ENCODE measurements around the gene MIPOL1. TPM values are rescaled to one million over a fixed set of nuclear protein-coding genes. Genes with fewer than 3 reads are reported as not detected.

MIPOL1 gene
- total and polyA plus RNA-seq, 2 of the 13 experiments (the other 11 are each of a cell fraction or from before 2014, with no cell fraction given): 8.6 to 34.2 TPM

- no peak for TF ChIP-seq MAFG (CRISPR knock-in tag; IDR thresholded peaks at IDR 0.05)
- peak; percentile 98 for TF ChIP-seq ZNF891 (CRISPR knock-in tag; IDR thresholded peaks at IDR 0.05)
- peak; percentile 44 for TF ChIP-seq MED8 (CRISPR knock-in tag; IDR thresholded peaks at IDR 0.05; ENCODE audit: insufficient replicate concordance)
- 0 out of 2 replicates have a peak, but pooled peaks have one; percentile 6 for TF ChIP-seq SIN3A (IDR thresholded peaks at IDR 0.05; ENCODE audit: borderline replicate concordance, low read depth, low read length)
- peak; percentile 98 for TF ChIP-seq ZSCAN31 (CRISPR knock-in tag; IDR thresholded peaks at IDR 0.05; ENCODE audit: low read depth)
- TF ChIP-seq HINFP (CRISPR knock-in tag; IDR thresholded peaks at IDR 0.05; ENCODE audit: low read depth): peak; percentile 97
- peak; percentile 95; the same call in 1 of the 2 replicates for TF ChIP-seq ZNF567 (CRISPR knock-in tag; IDR thresholded peaks at IDR 0.05; ENCODE audit: borderline replicate concordance)
- peak; percentile 77; the same call in 1 of the 2 replicates for TF ChIP-seq KLF9 (CRISPR knock-in tag; IDR thresholded peaks at IDR 0.05; ENCODE audit: low read depth)
- TF ChIP-seq ATRX (CRISPR knock-in tag; IDR thresholded peaks at IDR 0.05; ENCODE audit: borderline replicate concordance): no peak
- TF ChIP-seq ZSCAN21 (CRISPR knock-in tag; IDR thresholded peaks at IDR 0.05; ENCODE audit: borderline replicate concordance): peak; percentile 95
- peak; percentile 56; the same call in 1 of the 2 replicates for TF ChIP-seq DR1 (CRISPR knock-in tag; IDR thresholded peaks at IDR 0.05)
- TF ChIP-seq RFXANK (CRISPR knock-in tag; IDR thresholded peaks at IDR 0.05): no peak; the same call in 1 of the 2 replicates
- no peak; the same call in 1 of the 2 replicates for TF ChIP-seq ZSCAN30 (CRISPR knock-in tag; IDR thresholded peaks at IDR 0.05)
- TF ChIP-seq, protein P1, sequence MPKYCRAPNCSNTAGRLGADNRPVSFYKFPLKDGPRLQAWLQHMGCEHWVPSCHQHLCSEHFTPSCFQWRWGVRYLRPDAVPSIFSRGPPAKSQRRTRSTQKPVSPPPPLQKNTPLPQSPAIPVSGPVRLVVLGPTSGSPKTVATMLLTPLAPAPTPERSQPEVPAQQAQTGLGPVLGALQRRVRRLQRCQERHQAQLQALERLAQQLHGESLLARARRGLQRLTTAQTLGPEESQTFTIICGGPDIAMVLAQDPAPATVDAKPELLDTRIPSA (CRISPR knock-in tag; IDR thresholded peaks at IDR 0.05; ENCODE audit: borderline replicate concordance): no peak; the same call in 1 of the 2 replicates
- TF ChIP-seq YY1 (IDR thresholded peaks at IDR 0.05; ENCODE audit: insufficient read depth, insufficient replicate concordance, low read depth, low read length): peak; percentile 73
- TF ChIP-seq PHF8 (CRISPR knock-in tag; IDR thresholded peaks at IDR 0.05): peak; percentile 98
- TF ChIP-seq CHD2 (IDR thresholded peaks at IDR 0.05; ENCODE audit: low read depth, low read length): peak; percentile 21; the same call in 1 of the 2 replicates
- peak; percentile 85 for TF ChIP-seq ZBTB2 (CRISPR knock-in tag; IDR thresholded peaks at IDR 0.05; ENCODE audit: low read depth)
- TF ChIP-seq ARHGAP35 (CRISPR knock-in tag; IDR thresholded peaks at IDR 0.05; ENCODE audit: borderline replicate concordance): peak; percentile 97
- TF ChIP-seq GPN1 (CRISPR knock-in tag; IDR thresholded peaks at IDR 0.05; ENCODE audit: borderline replicate concordance): peak; percentile 96; the same call in 1 of the 2 replicates
- TF ChIP-seq CC2D1A (CRISPR knock-in tag; IDR thresholded peaks at IDR 0.05): no peak; the same call in 1 of the 2 replicates
- no peak for TF ChIP-seq ZNF33A (CRISPR knock-in tag; IDR thresholded peaks at IDR 0.05; ENCODE audit: borderline replicate concordance)
- TF ChIP-seq RAD51 (IDR thresholded peaks at IDR 0.05; ENCODE audit: borderline replicate concordance): no peak
- TF ChIP-seq ZBTB42 (CRISPR knock-in tag; IDR thresholded peaks at IDR 0.05): peak; percentile 91; the same call in 1 of the 2 replicates
- peak; percentile 32 for TF ChIP-seq SOX5 (CRISPR knock-in tag; IDR thresholded peaks at IDR 0.05; ENCODE audit: borderline replicate concordance)
- no peak for TF ChIP-seq U2AF1 (optimal IDR thresholded peaks at IDR 0.05; ENCODE audit: low read depth, low read length)
- TF ChIP-seq RORA (CRISPR knock-in tag; IDR thresholded peaks at IDR 0.05): no peak
Measured at GRCh38 chr14:37197421-37198272, at the start of gene MIPOL1 (continued).
